Testis (tissue), 3 donors: ENCODE results near the gene GALNT17. TPM values are rescaled to one million over a fixed set of nuclear protein-coding genes. Genes with fewer than 3 reads are reported as not detected.
A peak's percentile ranks its signal among the peaks of the same experiment; 100 is the strongest.

Experiments
- DNase-seq: peaks from one replicate; pipeline ENCODE4 v3.0.0-alpha.2; 2019
- H3K27ac ChIP-seq, 2 donors: fragments of 200-600 bp; sonication (generic); one replicate each; pipeline ENCODE4 v1.5.1; 2019
- H3K27me3 ChIP-seq: fragments of 200-600 bp; sonication (generic); one replicate; pipeline ENCODE4 v1.5.1; 2019
- H3K36me3 ChIP-seq: fragments of 200-600 bp; sonication (generic); one replicate; pipeline ENCODE4 v1.5.1; 2017; ENCODE audit warnings: low read depth; ENCODE audit errors: missing control alignments
- H3K4me1 ChIP-seq: fragments of 200-600 bp; sonication (generic); one replicate; pipeline ENCODE4 v1.5.1; 2019
- H3K4me3 ChIP-seq, 2 donors: fragments of 200-600 bp; sonication (generic); one replicate each; pipeline ENCODE4 v1.5.1; 2017 to 2019
- H3K9me3 ChIP-seq: fragments of 200-600 bp; sonication (generic); one replicate; pipeline ENCODE4 v1.5.1; 2017
- CTCF ChIP-seq, 3 experiments: fragments of 450-650 bp in 2 of 3; fragments of 200-600 bp in 1 of 3; sonication (generic) in 1 of 3; IDR thresholded peaks; one replicate each; pipeline ENCODE4 v1.5.1; 2016 to 2019; ENCODE audit warnings: antibody characterized with exemption in 3 of 3, mild to moderate bottlenecking in 2 of 3, moderate library complexity in 1 of 3
- POLR2A ChIP-seq: fragments of 450-650 bp; IDR thresholded peaks from one replicate; pipeline ENCODE4 v1.6.1; 2017; ENCODE audit warnings: antibody characterized with exemption, mild to moderate bottlenecking, moderate library complexity
- WGBS, 2 donors: methylation state at CpG; one replicate each; pipeline ENCODE4 v1.1.5; 2018; 5-methylcytosine and 5-hydroxymethylcytosine counted together
- intact Hi-C: fragments of 100-400 bp; cut with DNase I; formaldehyde crosslinking; loops from one replicate; pipeline ENCODE4 v1.15.1; 2023; ENCODE audit warnings: low total_unique reads
- polyA plus RNA-seq: library from polyadenylated mRNA; stranded (reverse); fragments of 350-450 nt; fragmentation: Illumina TruSeq; extraction: RNeasy Lipid Tissue Mini Kit (QIAGEN cat#74804); gene quantifications from one replicate; pipeline ENCODE4 v1.2.3, GENCODE V29; 2014; ENCODE audit warnings: low read depth, low replicate concordance; ENCODE audit not compliant: insufficient read depth
- total RNA-seq, 2 donors: library from RNA; depleted of rRNA; stranded (reverse); fragments of >200 nt; gene quantifications; one replicate each; pipeline ENCODE4 v1.2.3, GENCODE V29; 2016

GALNT17 gene
- total and polyA plus RNA-seq, 3 donors from 2014 or later, result 10.9 to 39.1 (median 29.4) TPM

DNA sequence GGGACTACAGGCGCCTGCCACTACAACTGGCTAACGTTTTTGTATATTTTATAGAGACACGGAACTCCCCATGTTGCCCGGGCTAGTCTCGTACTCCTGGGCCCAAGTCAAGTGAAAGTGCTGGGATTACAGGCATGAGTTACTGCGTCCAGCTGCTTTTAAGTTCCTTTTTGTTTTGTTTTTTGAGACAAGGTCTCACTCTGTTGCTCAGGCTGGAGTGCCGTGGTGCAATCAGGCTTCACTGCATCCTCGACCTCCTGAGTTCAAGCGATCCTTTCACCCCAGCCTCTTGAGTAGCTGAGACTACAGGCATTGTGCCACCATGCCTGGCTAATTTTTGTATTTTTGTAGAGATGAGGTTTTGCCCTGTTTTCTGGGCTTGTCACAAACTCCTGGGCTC, 155.0 kb downstream of the GALNT17 start:
- WGBS, 2 donors, result 55 to 59% methylated on average over 8 to 9 of the region's 9 CpGs
- no peaks in the 10 kb centered on the region for H3K27me3 ChIP-seq
- H3K9me3 ChIP-seq, result no peaks in the 10 kb centered on the region
- H3K36me3 ChIP-seq, result no peaks in the 10 kb centered on the region
- peak overlapping the region; percentile 31 to 51 for H3K27ac ChIP-seq
- TF ChIP-seq CTCF (IDR thresholded peaks at IDR 0.05) (no peak), POLR2A (no peak)
- H3K4me1 ChIP-seq, result peaks cover 8% of the 10 kb centered on the region
- intact Hi-C loops, result no loop called here
- H3K4me3 ChIP-seq, result no peak overlapping the region
- no peak for DNase-seq

GRCh38 chr7:71290452-71290851, 158.5 kb downstream of the GALNT17 start:
- TF ChIP-seq CTCF (IDR thresholded peaks at IDR 0.05) (no peak), POLR2A (no peak)
- Histone ChIP-seq H3K4me1 (peaks cover 8% of the 10 kb centered on the region), H3K9me3 (no peaks in the 10 kb centered on the region), H3K27ac (no peak overlapping the region), H3K36me3 (no peaks in the 10 kb centered on the region), H3K4me3 (no peak overlapping the region), H3K27me3 (no peaks in the 10 kb centered on the region)
- intact Hi-C loops, result no loop called here
- no peak for DNase-seq
- WGBS, 2 donors, result 58 to 68% methylated on average over 4 of the region's 4 CpGs

GRCh38 chr7:71298378-71298777, 166.4 kb downstream of the GALNT17 start:
- WGBS, 2 donors, result 86 to 88% methylated on average over 6 of the region's 6 CpGs
- Histone ChIP-seq H3K4me3 (no peak overlapping the region), H3K9me3 (no peaks in the 10 kb centered on the region), H3K27ac (no peak overlapping the region), H3K27me3 (no peaks in the 10 kb centered on the region), H3K36me3 (no peaks in the 10 kb centered on the region), H3K4me1 (peaks cover 6% of the 10 kb centered on the region)
- intact Hi-C loops, result no loop called here
- no peak for DNase-seq
- TF ChIP-seq CTCF (IDR thresholded peaks at IDR 0.05), result no peak
- no peak for TF ChIP-seq POLR2A

GRCh38 chr7:71300086-71300485, 168.1 kb downstream of the GALNT17 start:
- intact Hi-C loops, result no loop called here
- Histone ChIP-seq H3K9me3 (no peaks in the 10 kb centered on the region), H3K4me3 (no peak overlapping the region), H3K4me1 (peaks cover 6% of the 10 kb centered on the region), H3K27me3 (no peaks in the 10 kb centered on the region), H3K36me3 (no peaks in the 10 kb centered on the region), H3K27ac (peak overlapping the region in 1 of 2 donors; percentile 57)
- WGBS, 2 donors, result 56 to 66% methylated on average over 3 of the region's 3 CpGs
- DNase-seq, result no peak
- TF ChIP-seq CTCF (IDR thresholded peaks at IDR 0.05) (no peak), POLR2A (no peak)

GRCh38 chr7:71300603-71301002, 168.7 kb downstream of the GALNT17 start:
- H3K36me3 ChIP-seq, result no peaks in the 10 kb centered on the region
- H3K4me1 ChIP-seq, result peaks cover 6% of the 10 kb centered on the region
- no peaks in the 10 kb centered on the region for H3K9me3 ChIP-seq
- H3K4me3 ChIP-seq, result no peak overlapping the region
- intact Hi-C loops, result no loop called here
- H3K27ac ChIP-seq, result peak overlapping the region in 1 of 2 donors; percentile 57
- DNase-seq, result peak; percentile 38
- no peaks in the 10 kb centered on the region for H3K27me3 ChIP-seq
- no peak for TF ChIP-seq POLR2A
- no peak for TF ChIP-seq CTCF (IDR thresholded peaks at IDR 0.05)
- 20 to 38% methylated on average over 6 of the region's 6 CpGs for WGBS, 2 donors
